OCI-LY1 (cell line): ENCODE measurements around the gene NOX5.

Source experiments
- CTCF ChIP-seq: fragments of 200-600 bp; sonication (generic), shearing (Covaris generic); IDR thresholded peaks from 2 replicates; pipeline ENCODE4 v1.5.1; 2017; ENCODE audit warnings: mild to moderate bottlenecking, antibody characterized with exemption, low read length, moderate library complexity, mixed read lengths
- EZH2 ChIP-seq: fragments of 200-600 bp; sonication (generic), shearing (Covaris generic); IDR thresholded peaks from 2 replicates; pipeline ENCODE4 v1.8.0; 2017; ENCODE audit warnings: borderline replicate concordance, mixed run types, mild to moderate bottlenecking, antibody characterized with exemption, low read length, moderate library complexity, mixed read lengths

- TF ChIP-seq EZH2 (no peak), CTCF (no peak)
Measured at GRCh38 chr15:69069996-69070395, 55.5 kb downstream of the NOX5 start.
